ENCODE results near the gene BLNK. TPM values are rescaled to one million over a fixed set of nuclear protein-coding genes. Genes with fewer than 3 reads are reported as not detected.

BLNK gene
- total RNA-seq, 1 experiment from 2014 or later, result not detected

GRCh38 chr10:96264938-96265337, 6.4 kb downstream of the BLNK start:
- no peak for DNase-seq (ENCODE audit: extremely low read depth, low read depth)

GRCh38 chr10:96263669-96264068, 7.7 kb downstream of the BLNK start:
- no peak for DNase-seq (ENCODE audit: extremely low read depth, low read depth)

- DNase-seq (ENCODE audit: extremely low read depth, low read depth), result no peak
Measured at GRCh38 chr10:96263176-96263575, 8.2 kb downstream of the BLNK start.

- no peak for DNase-seq (ENCODE audit: extremely low read depth, low read depth)
Measured at GRCh38 chr10:96261930-96262329, 9.4 kb downstream of the BLNK start.

GRCh38 chr10:96261132-96261531, 10.2 kb downstream of the BLNK start:
- no peak for DNase-seq (ENCODE audit: extremely low read depth, low read depth)

GRCh38 chr10:96260014-96260413, 11.4 kb downstream of the BLNK start:
- DNase-seq (ENCODE audit: extremely low read depth, low read depth), result no peak

- DNase-seq (ENCODE audit: extremely low read depth, low read depth), result no peak
Measured at GRCh38 chr10:96259150-96259549, 12.2 kb downstream of the BLNK start.

GRCh38 chr10:96257944-96258343, 13.4 kb downstream of the BLNK start:
- DNase-seq (ENCODE audit: extremely low read depth, low read depth), result no peak

GRCh38 chr10:96255549-96256333, 15.6 kb downstream of the BLNK start:
- DNase-seq (ENCODE audit: extremely low read depth, low read depth), result no peak

GRCh38 chr10:96254976-96255375, 16.4 kb downstream of the BLNK start:
- no peak for DNase-seq (ENCODE audit: extremely low read depth, low read depth)

- no peak for DNase-seq (ENCODE audit: extremely low read depth, low read depth)
Measured at GRCh38 chr10:96252730-96253129, 18.6 kb downstream of the BLNK start.

GRCh38 chr10:96250349-96250748, 21.0 kb downstream of the BLNK start:
- no peak for DNase-seq (ENCODE audit: extremely low read depth, low read depth)

- no peak for DNase-seq (ENCODE audit: extremely low read depth, low read depth)
Measured at GRCh38 chr10:96249264-96249663, 22.1 kb downstream of the BLNK start.

- no peak for DNase-seq (ENCODE audit: extremely low read depth, low read depth)
Measured at GRCh38 chr10:96244354-96244753, 27.0 kb downstream of the BLNK start.

- no peak for DNase-seq (ENCODE audit: extremely low read depth, low read depth)
Measured at GRCh38 chr10:96243296-96243695, 28.1 kb downstream of the BLNK start.

- no peak for DNase-seq (ENCODE audit: extremely low read depth, low read depth)
Measured at GRCh38 chr10:96242822-96243221, 28.5 kb downstream of the BLNK start.

GRCh38 chr10:96238646-96239623, 32.4 kb downstream of the BLNK start:
- DNase-seq (ENCODE audit: extremely low read depth, low read depth), result no peak

GRCh38 chr10:96236876-96237275, 34.5 kb downstream of the BLNK start:
- no peak for DNase-seq (ENCODE audit: extremely low read depth, low read depth)

GRCh38 chr10:96236090-96236478, 35.3 kb downstream of the BLNK start:
- DNase-seq (ENCODE audit: extremely low read depth, low read depth), result no peak

- DNase-seq (ENCODE audit: extremely low read depth, low read depth), result no peak
Measured at GRCh38 chr10:96235326-96236089, 35.9 kb downstream of the BLNK start.

GRCh38 chr10:96233959-96234358, 37.4 kb downstream of the BLNK start:
- no peak for DNase-seq (ENCODE audit: extremely low read depth, low read depth)

All from NCI-H460 (cell line).